ENCODE measurements around the gene DENND6B. TPM values are rescaled to one million over a fixed set of nuclear protein-coding genes. Genes with fewer than 3 reads are reported as not detected.
A peak's percentile ranks its signal among the peaks of the same experiment; 100 is the strongest.

Gene DENND6B
- total RNA-seq, 1 donor from 2014 or later = 1.2 TPM

GRCh38 chr22:50317178-50317577, 9.6 kb downstream of the DENND6B start:
- no peak for TF ChIP-seq CTCF (IDR thresholded peaks at IDR 0.05; ENCODE audit: borderline replicate concordance)
- Histone ChIP-seq H3K36me3 (no peaks in the 10 kb centered on the region), H3K9me3 (replicated peaks) (no peaks in the 10 kb centered on the region), H3K4me1 (peaks cover 13% of the 10 kb centered on the region), H3K27me3 (ENCODE audit: low read depth) (no peaks in the 10 kb centered on the region), H3K27ac (replicated peaks) (no peak overlapping the region), H3K4me3 (no peak overlapping the region)
- intact Hi-C loops (cut with micrococcal nuclease) = no loop called here
- DNase-seq = no peak

- intact Hi-C loops (cut with micrococcal nuclease) = no loop called here
- Histone ChIP-seq H3K4me3 (no peak overlapping the region), H3K27ac (replicated peaks) (no peak overlapping the region), H3K36me3 (no peaks in the 10 kb centered on the region), H3K27me3 (ENCODE audit: low read depth) (no peaks in the 10 kb centered on the region), H3K9me3 (replicated peaks) (no peaks in the 10 kb centered on the region), H3K4me1 (peaks cover 13% of the 10 kb centered on the region)
- DNase-seq = no peak
- no peak for TF ChIP-seq CTCF (IDR thresholded peaks at IDR 0.05; ENCODE audit: borderline replicate concordance)
Observed at GRCh38 chr22:50316114-50317065, 10.4 kb downstream of the DENND6B start.

GRCh38 chr22:50315289-50316113, 11.3 kb downstream of the DENND6B start:
- Histone ChIP-seq H3K4me1 (peaks cover 13% of the 10 kb centered on the region), H3K9me3 (replicated peaks) (no peaks in the 10 kb centered on the region), H3K4me3 (no peak overlapping the region), H3K27me3 (ENCODE audit: low read depth) (no peaks in the 10 kb centered on the region), H3K27ac (replicated peaks) (no peak overlapping the region), H3K36me3 (no peaks in the 10 kb centered on the region)
- intact Hi-C loops (cut with micrococcal nuclease) = no loop called here
- TF ChIP-seq CTCF (IDR thresholded peaks at IDR 0.05; ENCODE audit: borderline replicate concordance) = no peak
- DNase-seq = no peak

GRCh38 chr22:50314455-50315288, 12.1 kb downstream of the DENND6B start:
- intact Hi-C loops (cut with micrococcal nuclease) = no loop called here
- no peaks in the 10 kb centered on the region for H3K36me3 ChIP-seq
- H3K27ac ChIP-seq (replicated peaks) = no peak overlapping the region
- H3K27me3 ChIP-seq (ENCODE audit: low read depth) = no peaks in the 10 kb centered on the region
- peaks cover 15% of the 10 kb centered on the region for H3K4me1 ChIP-seq
- no peaks in the 10 kb centered on the region for H3K9me3 ChIP-seq (replicated peaks)
- TF ChIP-seq CTCF (IDR thresholded peaks at IDR 0.05; ENCODE audit: borderline replicate concordance) = no peak
- peak overlapping the region; percentile 30 for H3K4me3 ChIP-seq
- DNase-seq = peak; percentile 50

GRCh38 chr22:50314081-50314454, 12.7 kb downstream of the DENND6B start:
- no peak for TF ChIP-seq CTCF (IDR thresholded peaks at IDR 0.05; ENCODE audit: borderline replicate concordance)
- Histone ChIP-seq H3K27ac (replicated peaks) (no peak overlapping the region), H3K36me3 (no peaks in the 10 kb centered on the region), H3K4me1 (peaks cover 21% of the 10 kb centered on the region), H3K4me3 (peak overlapping the region; percentile 30), H3K9me3 (replicated peaks) (no peaks in the 10 kb centered on the region), H3K27me3 (ENCODE audit: low read depth) (no peaks in the 10 kb centered on the region)
- intact Hi-C loops (cut with micrococcal nuclease) = no loop called here
- no peak for DNase-seq

Data from left ventricle myocardium inferior (tissue), 1 donor.